HepG2 (cell line): ENCODE measurements around the gene GRAMD1A.

Experiments
- EP300 ChIP-seq, 3 experiments: sonication (generic) in 1 of 3; formaldehyde crosslinking in 1 of 3; IDR thresholded peaks; 2 replicates each; pipeline versions ENCODE4 v1.5.1 to v1.6.1; 2011 to 2020; ENCODE audit warnings: low read depth in 2 of 3, low read length in 2 of 3, borderline replicate concordance in 1 of 3, improper control_type of control experiment in 1 of 3, mild to moderate bottlenecking in 1 of 3, missing genetic modification reagents in 1 of 3, moderate library complexity in 1 of 3
- JUN ChIP-seq: sonication (generic); formaldehyde crosslinking; IDR thresholded peaks from 2 replicates; pipeline ENCODE4 v1.4.0; 2020; ENCODE audit warnings: mild to moderate bottlenecking, missing genetic modification reagents
- MED8 ChIP-seq: sonication (generic); formaldehyde crosslinking; IDR thresholded peaks from 2 replicates; pipeline ENCODE4 v1.8.1; 2023; ENCODE audit warnings: mild to moderate bottlenecking, missing genetic modification reagents; ENCODE audit not compliant: insufficient replicate concordance
- MZF1 ChIP-seq: sonication (generic); formaldehyde crosslinking; IDR thresholded peaks from 2 replicates; pipeline ENCODE4 v1.8.1; 2023; ENCODE audit warnings: mild to moderate bottlenecking, missing genetic modification reagents, borderline replicate concordance
- RBM22 ChIP-seq: fragments of 200-400 bp; formaldehyde crosslinking; optimal IDR thresholded peaks from 2 replicates; pipeline ENCODE3; 2017; ENCODE audit warnings: mild to moderate bottlenecking, low read length, moderate library complexity
- ZBTB3 ChIP-seq: sonication (generic); formaldehyde crosslinking; IDR thresholded peaks from 2 replicates; pipeline ENCODE4 v1.4.0; 2020; ENCODE audit warnings: low read depth, mild to moderate bottlenecking, moderate library complexity, missing genetic modification reagents, borderline replicate concordance
- ZFY ChIP-seq: sonication (generic); formaldehyde crosslinking; IDR thresholded peaks from 2 replicates; pipeline ENCODE4 v1.4.0; 2020; ENCODE audit warnings: missing genetic modification reagents
- ZKSCAN1 ChIP-seq: fragments of 150-350 bp; IDR thresholded peaks from 2 replicates; pipeline ENCODE4 v1.6.1; 2014; ENCODE audit warnings: low read length
- ZNF121 ChIP-seq: sonication (generic); formaldehyde crosslinking; IDR thresholded peaks from 2 replicates; pipeline ENCODE4 v1.5.0; 2020; ENCODE audit warnings: mild to moderate bottlenecking, missing genetic modification reagents
- TF ChIP-seq, protein P1 (sequence below): sonication (generic); formaldehyde crosslinking; IDR thresholded peaks from 2 replicates; pipeline ENCODE4 v1.5.0; 2020; ENCODE audit warnings: mild to moderate bottlenecking, missing genetic modification reagents, moderate library complexity
- TF ChIP-seq, protein P2 (sequence below): sonication (generic); formaldehyde crosslinking; IDR thresholded peaks from 2 replicates; pipeline ENCODE4 v1.5.0; 2020; ENCODE audit warnings: mild to moderate bottlenecking, missing genetic modification reagents
- TF ChIP-seq, protein P3 (sequence below): sonication (generic); formaldehyde crosslinking; IDR thresholded peaks from 2 replicates; pipeline ENCODE4 v1.4.0; 2020; ENCODE audit warnings: mild to moderate bottlenecking, missing genetic modification reagents
- TF ChIP-seq, protein P4 (sequence below): sonication (generic); formaldehyde crosslinking; IDR thresholded peaks from 2 replicates; pipeline ENCODE4 v1.4.0; 2020; ENCODE audit warnings: missing genetic modification reagents

DNA sequence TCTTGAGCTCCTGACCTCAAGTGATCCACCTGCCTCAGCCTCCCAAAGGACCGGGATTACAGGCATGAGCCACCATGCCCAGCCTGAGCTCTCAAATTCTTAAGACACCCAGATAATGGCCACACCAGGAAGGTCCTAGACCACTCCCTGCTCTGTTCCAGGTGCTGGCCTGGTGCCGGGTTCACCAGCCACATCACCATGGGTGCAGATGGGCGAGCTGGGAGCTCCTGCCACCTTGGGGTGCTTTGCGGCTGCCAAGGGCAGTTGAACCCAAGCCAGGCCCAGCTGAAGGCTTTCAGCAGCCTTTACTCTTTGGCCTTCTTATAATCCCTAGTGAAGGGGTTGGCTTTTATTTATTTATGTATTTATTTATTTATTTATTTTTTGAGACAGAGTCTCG is 46.3 kb downstream of the GRAMD1A start:
- TF ChIP-seq MED8 (CRISPR knock-in tag) (no peak), ZFY (CRISPR knock-in tag) (no peak), MZF1 (no peak), EP300 (IDR thresholded peaks at IDR 0.05; ENCODE audit: low read depth in 2 of 2, low read length in 2 of 2) (no peak), EP300 (CRISPR knock-in tag; IDR thresholded peaks at IDR 0.05; ENCODE audit: borderline replicate concordance) (no peak), ZKSCAN1 (no peak), ZBTB3 (CRISPR knock-in tag) (no peak), ZNF121 (CRISPR knock-in tag) (no peak), JUN (CRISPR knock-in tag) (no peak), RBM22 (no peak)
- TF ChIP-seq, protein P1, sequence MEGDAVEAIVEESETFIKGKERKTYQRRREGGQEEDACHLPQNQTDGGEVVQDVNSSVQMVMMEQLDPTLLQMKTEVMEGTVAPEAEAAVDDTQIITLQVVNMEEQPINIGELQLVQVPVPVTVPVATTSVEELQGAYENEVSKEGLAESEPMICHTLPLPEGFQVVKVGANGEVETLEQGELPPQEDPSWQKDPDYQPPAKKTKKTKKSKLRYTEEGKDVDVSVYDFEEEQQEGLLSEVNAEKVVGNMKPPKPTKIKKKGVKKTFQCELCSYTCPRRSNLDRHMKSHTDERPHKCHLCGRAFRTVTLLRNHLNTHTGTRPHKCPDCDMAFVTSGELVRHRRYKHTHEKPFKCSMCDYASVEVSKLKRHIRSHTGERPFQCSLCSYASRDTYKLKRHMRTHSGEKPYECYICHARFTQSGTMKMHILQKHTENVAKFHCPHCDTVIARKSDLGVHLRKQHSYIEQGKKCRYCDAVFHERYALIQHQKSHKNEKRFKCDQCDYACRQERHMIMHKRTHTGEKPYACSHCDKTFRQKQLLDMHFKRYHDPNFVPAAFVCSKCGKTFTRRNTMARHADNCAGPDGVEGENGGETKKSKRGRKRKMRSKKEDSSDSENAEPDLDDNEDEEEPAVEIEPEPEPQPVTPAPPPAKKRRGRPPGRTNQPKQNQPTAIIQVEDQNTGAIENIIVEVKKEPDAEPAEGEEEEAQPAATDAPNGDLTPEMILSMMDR = no peak
- TF ChIP-seq, protein P2, sequence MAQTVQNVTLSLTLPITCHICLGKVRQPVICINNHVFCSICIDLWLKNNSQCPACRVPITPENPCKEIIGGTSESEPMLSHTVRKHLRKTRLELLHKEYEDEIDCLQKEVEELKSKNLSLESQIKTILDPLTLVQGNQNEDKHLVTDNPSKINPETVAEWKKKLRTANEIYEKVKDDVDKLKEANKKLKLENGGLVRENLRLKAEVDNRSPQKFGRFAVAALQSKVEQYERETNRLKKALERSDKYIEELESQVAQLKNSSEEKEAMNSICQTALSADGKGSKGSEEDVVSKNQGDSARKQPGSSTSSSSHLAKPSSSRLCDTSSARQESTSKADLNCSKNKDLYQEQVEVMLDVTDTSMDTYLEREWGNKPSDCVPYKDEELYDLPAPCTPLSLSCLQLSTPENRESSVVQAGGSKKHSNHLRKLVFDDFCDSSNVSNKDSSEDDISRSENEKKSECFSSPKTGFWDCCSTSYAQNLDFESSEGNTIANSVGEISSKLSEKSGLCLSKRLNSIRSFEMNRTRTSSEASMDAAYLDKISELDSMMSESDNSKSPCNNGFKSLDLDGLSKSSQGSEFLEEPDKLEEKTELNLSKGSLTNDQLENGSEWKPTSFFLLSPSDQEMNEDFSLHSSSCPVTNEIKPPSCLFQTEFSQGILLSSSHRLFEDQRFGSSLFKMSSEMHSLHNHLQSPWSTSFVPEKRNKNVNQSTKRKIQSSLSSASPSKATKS (CRISPR knock-in tag) = no peak
- TF ChIP-seq, protein P3, sequence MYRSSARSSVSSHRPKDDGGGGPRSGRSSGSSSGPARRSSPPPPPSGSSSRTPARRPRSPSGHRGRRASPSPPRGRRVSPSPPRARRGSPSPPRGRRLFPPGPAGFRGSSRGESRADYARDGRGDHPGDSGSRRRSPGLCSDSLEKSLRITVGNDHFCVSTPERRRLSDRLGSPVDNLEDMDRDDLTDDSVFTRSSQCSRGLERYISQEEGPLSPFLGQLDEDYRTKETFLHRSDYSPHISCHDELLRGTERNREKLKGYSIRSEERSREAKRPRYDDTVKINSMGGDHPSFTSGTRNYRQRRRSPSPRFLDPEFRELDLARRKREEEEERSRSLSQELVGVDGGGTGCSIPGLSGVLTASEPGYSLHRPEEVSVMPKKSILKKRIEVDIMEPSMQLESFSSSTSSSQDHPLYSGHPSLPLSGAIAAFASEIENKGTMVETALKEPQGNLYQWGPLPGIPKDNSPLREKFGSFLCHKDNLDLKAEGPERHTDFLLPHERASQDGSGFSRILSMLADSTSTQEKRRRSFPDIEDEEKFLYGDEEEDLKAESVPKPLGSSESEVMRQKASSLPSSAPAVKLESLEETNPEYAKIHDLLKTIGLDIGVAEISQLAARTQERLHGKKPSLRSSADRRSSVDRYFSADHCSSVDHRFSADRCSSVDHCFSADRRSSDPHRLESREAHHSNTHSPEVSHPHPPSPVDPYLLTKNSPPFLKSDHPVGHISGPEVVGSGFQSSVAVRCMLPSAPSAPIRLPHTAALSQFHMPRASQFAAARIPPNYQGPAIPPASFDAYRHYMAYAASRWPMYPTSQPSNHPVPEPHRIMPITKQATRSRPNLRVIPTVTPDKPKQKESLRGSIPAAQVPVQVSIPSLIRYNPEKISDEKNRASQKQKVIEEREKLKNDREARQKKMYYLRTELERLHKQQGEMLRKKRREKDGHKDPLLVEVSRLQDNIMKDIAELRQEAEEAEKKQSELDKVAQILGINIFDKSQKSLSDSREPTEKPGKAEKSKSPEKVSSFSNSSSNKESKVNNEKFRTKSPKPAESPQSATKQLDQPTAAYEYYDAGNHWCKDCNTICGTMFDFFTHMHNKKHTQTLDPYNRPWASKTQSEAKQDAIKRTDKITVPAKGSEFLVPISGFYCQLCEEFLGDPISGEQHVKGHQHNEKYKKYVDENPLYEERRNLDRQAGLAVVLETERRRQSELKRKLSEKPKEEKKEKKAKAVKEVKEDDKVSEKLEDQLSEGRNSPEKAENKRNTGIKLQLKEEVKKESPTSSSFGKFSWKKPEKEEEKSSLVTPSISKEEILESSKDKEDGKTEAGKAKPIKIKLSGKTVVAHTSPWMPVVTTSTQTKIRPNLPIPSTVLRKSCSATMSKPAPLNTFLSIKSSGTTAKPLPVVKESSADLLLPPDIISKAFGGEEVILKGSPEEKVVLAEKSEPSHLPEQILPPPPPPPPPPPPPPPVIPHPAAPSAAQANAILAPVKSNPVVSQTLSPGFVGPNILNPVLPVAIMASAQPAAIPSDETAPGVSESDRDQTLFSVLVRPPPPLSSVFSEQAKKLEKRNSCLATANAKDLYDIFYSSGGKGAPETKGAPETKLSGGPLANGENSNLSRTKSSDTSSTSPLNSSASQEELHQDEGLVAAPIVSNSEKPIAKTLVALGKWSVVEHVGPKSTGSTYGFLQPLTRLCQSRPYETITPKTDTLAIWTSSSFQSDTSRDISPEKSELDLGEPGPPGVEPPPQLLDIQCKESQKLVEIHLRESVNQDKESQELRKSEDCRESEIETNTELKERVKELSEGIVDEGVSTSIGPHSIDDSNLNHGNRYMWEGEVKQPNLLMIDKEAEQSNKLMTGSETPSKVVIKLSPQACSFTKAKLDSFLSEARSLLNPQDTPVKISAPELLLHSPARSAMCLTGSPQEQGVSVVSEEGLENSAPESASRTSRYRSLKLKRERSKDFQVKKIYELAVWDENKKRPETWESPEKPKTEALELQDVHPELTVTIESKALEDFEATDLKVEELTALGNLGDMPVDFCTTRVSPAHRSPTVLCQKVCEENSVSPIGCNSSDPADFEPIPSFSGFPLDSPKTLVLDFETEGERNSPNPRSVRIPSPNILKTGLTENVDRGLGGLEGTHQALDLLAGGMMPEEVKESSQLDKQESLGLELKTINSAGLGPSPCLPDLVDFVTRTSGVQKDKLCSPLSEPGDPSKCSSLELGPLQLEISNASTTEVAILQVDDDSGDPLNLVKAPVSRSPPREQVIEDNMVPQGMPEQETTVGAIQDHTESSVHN (CRISPR knock-in tag) = no peak
- TF ChIP-seq, protein P4, sequence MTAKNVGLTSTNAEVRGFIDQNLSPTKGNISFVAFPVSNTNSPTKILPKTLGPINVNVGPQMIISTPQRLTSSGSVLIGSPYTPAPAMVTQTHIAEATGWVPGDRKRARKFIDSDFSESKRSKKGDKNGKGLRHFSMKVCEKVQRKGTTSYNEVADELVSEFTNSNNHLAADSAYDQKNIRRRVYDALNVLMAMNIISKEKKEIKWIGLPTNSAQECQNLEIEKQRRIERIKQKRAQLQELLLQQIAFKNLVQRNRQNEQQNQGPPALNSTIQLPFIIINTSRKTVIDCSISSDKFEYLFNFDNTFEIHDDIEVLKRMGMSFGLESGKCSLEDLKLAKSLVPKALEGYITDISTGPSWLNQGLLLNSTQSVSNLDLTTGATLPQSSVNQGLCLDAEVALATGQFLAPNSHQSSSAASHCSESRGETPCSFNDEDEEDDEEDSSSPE (CRISPR knock-in tag) = no peak
